ENCODE data around the gene RCAN2. TPM values are rescaled to one million over a fixed set of nuclear protein-coding genes. Genes with fewer than 3 reads are reported as not detected.

The RCAN2 gene
- total and polyA plus RNA-seq, 2 donors = 2.0 to 5.9 TPM

DNA sequence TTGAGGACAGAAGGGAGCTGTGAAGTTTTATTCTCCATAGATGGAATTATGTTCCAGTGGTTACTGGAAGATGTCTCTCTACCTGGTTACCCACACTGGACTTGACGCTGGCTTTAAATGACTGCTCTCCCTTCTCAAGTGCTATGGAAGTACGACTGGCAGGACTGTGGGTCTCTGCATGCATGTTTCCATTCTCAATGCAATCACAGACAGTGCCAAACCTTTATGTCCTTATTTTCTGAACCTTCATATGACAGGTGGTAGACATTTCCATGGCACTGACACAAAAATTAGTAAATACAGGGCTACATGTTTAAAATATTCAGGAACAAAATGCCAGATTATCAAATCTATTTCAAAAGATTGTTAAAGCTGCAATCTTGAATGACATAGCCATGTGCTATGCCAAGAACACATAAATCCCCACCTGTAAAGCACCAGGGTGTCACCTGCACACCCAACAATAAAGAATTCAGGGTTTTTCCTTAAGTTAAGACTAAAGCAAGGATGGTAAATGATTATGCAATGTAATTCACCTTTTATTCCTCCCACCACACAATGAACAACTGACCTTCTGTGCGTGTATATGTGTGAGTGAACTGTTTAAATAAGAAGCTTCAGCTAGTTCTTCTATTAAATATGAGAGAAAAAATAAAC lies 167.2 kb downstream of the RCAN2 start:
- 97% methylated on average over 3 of the region's 3 CpGs for WGBS
- no peak overlapping the region for H3K27ac ChIP-seq (ENCODE audit: low read depth in 1 of 2, low read length in 1 of 2)

DNA sequence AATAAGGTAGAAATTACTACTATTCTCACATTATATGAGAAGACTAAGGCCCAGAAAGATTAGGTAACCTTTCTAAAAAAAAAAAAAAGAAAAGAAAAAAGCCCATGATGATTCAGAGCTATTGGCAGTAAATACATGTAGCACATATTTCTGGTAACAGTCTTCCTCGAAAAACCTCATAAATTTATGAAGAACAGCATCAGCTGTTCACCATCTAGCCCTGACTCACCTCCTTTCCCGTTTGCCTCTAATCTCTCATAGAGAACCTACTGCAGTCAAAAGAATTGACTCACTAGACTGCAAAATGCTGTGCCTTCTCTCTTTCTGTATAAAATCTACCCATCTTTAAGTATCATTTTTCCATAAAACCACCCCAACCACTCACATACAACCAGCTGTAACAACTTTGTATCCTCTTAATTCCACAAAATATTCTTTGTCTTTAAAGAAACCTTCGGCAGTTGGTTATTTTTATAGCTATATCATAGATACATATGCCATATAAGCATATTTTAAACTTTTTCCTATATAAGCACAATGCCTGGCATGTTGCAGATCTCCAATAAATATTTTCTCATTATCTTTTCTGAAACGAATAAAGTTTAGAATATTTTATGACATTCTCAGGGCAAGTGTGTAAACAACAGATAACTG lies 167.8 kb downstream of the RCAN2 start:
- no peaks in the 10 kb centered on the region for H3K9me3 ChIP-seq (ENCODE audit: control insufficient read depth in 2 of 2, insufficient read depth in 1 of 2, low read length in 1 of 2)
- WGBS = 62% methylated on average over 4 of the region's 4 CpGs
- no peak overlapping the region for H3K27ac ChIP-seq (ENCODE audit: low read depth in 1 of 2, low read length in 1 of 2)
- DNase-seq (ENCODE audit: low read depth in 6 of 9, low spot score in 9 of 9) = no peak
- no peaks in the 10 kb centered on the region for H3K36me3 ChIP-seq (ENCODE audit: control insufficient read depth in 2 of 2, insufficient read depth in 2 of 2, low read length in 1 of 2)
- no peaks in the 10 kb centered on the region for H3K27me3 ChIP-seq (ENCODE audit: control insufficient read depth in 2 of 2, insufficient read depth in 1 of 2, low read length in 1 of 2)
- H3K4me1 ChIP-seq (ENCODE audit: control insufficient read depth in 2 of 2, insufficient read depth in 2 of 2, low read length in 2 of 2) = no peaks in the 10 kb centered on the region
- H3K4me3 ChIP-seq (ENCODE audit: low read length in 2 of 2) = no peak overlapping the region

More for the DNA sequence above, 167.2 kb downstream of the RCAN2 start:
- no peaks in the 10 kb centered on the region for H3K27me3 ChIP-seq (ENCODE audit: control insufficient read depth in 2 of 2, insufficient read depth in 1 of 2, low read length in 1 of 2)
- no peaks in the 10 kb centered on the region for H3K4me1 ChIP-seq (ENCODE audit: control insufficient read depth in 2 of 2, insufficient read depth in 2 of 2, low read length in 2 of 2)
- no peak overlapping the region for H3K4me3 ChIP-seq (ENCODE audit: low read length in 2 of 2)
- H3K36me3 ChIP-seq (ENCODE audit: control insufficient read depth in 2 of 2, insufficient read depth in 2 of 2, low read length in 1 of 2) = no peaks in the 10 kb centered on the region
- H3K9me3 ChIP-seq (ENCODE audit: control insufficient read depth in 2 of 2, insufficient read depth in 1 of 2, low read length in 1 of 2) = no peaks in the 10 kb centered on the region
- no peak for DNase-seq (ENCODE audit: low read depth in 6 of 9, low spot score in 9 of 9)

- no peak for DNase-seq (ENCODE audit: low read depth in 6 of 9, low spot score in 9 of 9)
- no peaks in the 10 kb centered on the region for H3K9me3 ChIP-seq (ENCODE audit: control insufficient read depth in 2 of 2, insufficient read depth in 1 of 2, low read length in 1 of 2)
- no peak overlapping the region for H3K4me3 ChIP-seq (ENCODE audit: low read length in 2 of 2)
- H3K27me3 ChIP-seq (ENCODE audit: control insufficient read depth in 2 of 2, insufficient read depth in 1 of 2, low read length in 1 of 2) = no peaks in the 10 kb centered on the region
- no peak overlapping the region for H3K27ac ChIP-seq (ENCODE audit: low read depth in 1 of 2, low read length in 1 of 2)
- H3K36me3 ChIP-seq (ENCODE audit: control insufficient read depth in 2 of 2, insufficient read depth in 2 of 2, low read length in 1 of 2) = no peaks in the 10 kb centered on the region
- 93% methylated on average over 2 of the region's 2 CpGs for WGBS
- no peaks in the 10 kb centered on the region for H3K4me1 ChIP-seq (ENCODE audit: control insufficient read depth in 2 of 2, insufficient read depth in 2 of 2, low read length in 2 of 2)
Measured at GRCh38 chr6:46320505-46320904, 170.7 kb downstream of the RCAN2 start.

DNA sequence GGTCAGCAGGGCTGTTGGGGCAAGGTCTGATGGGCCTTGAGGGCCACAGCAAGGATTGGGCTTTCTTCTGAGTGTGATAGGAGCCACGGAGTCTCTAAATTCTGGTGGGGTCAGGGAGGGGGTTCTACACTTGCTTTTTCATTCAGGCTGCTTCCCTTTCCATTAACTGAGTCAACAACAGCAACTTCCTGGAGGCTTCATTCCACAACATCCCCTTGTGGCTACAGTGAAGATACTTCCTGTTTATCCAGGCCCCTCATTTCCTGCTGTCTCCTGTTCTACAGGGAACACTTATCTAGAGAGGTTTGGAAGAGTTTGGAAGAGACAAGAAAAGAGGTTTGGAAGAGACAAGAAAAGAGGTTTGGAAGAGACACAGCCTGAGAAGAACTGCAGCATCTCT lies 175.7 kb downstream of the RCAN2 start:
- WGBS = 52% methylated on average over 1 of the region's 1 CpG
- H3K9me3 ChIP-seq (ENCODE audit: control insufficient read depth in 2 of 2, insufficient read depth in 1 of 2, low read length in 1 of 2) = no peaks in the 10 kb centered on the region
- no peaks in the 10 kb centered on the region for H3K36me3 ChIP-seq (ENCODE audit: control insufficient read depth in 2 of 2, insufficient read depth in 2 of 2, low read length in 1 of 2)
- no peak overlapping the region for H3K27ac ChIP-seq (ENCODE audit: low read depth in 1 of 2, low read length in 1 of 2)
- no peaks in the 10 kb centered on the region for H3K27me3 ChIP-seq (ENCODE audit: control insufficient read depth in 2 of 2, insufficient read depth in 1 of 2, low read length in 1 of 2)
- DNase-seq (ENCODE audit: low read depth in 6 of 9, low spot score in 9 of 9) = no peak
- H3K4me1 ChIP-seq (ENCODE audit: control insufficient read depth in 2 of 2, insufficient read depth in 2 of 2, low read length in 2 of 2) = no peaks in the 10 kb centered on the region
- H3K4me3 ChIP-seq (ENCODE audit: low read length in 2 of 2) = no peak overlapping the region

DNA sequence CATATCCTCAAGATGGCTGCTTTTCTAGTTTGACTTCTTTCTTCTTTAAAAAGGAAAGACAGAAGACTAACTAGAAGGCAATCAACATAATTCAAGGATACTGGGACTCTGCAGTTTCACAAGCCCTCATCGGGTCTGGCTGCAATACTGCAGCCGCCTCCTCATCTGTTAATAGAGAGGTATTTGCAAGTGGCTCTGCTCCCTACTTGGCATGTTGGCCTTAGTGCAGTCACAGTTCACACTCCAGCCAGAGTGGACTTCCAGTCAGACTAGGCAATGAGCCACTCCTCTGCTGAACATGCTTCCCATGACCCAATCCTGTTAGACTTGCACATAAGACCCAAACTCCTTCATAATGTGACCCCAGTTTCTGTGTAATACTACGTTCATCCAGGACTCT lies 178.6 kb downstream of the RCAN2 start:
- Histone ChIP-seq H3K9me3 (ENCODE audit: control insufficient read depth in 2 of 2, insufficient read depth in 1 of 2, low read length in 1 of 2) (no peaks in the 10 kb centered on the region), H3K27me3 (ENCODE audit: control insufficient read depth in 2 of 2, insufficient read depth in 1 of 2, low read length in 1 of 2) (no peaks in the 10 kb centered on the region), H3K27ac (ENCODE audit: low read depth in 1 of 2, low read length in 1 of 2) (no peak overlapping the region), H3K4me3 (ENCODE audit: low read length in 2 of 2) (no peak overlapping the region), H3K36me3 (ENCODE audit: control insufficient read depth in 2 of 2, insufficient read depth in 2 of 2, low read length in 1 of 2) (no peaks in the 10 kb centered on the region), H3K4me1 (ENCODE audit: control insufficient read depth in 2 of 2, insufficient read depth in 2 of 2, low read length in 2 of 2) (no peaks in the 10 kb centered on the region)
- DNase-seq (ENCODE audit: low read depth in 6 of 9, low spot score in 9 of 9) = no peak
- 96% methylated on average over 3 of the region's 3 CpGs for WGBS

DNA sequence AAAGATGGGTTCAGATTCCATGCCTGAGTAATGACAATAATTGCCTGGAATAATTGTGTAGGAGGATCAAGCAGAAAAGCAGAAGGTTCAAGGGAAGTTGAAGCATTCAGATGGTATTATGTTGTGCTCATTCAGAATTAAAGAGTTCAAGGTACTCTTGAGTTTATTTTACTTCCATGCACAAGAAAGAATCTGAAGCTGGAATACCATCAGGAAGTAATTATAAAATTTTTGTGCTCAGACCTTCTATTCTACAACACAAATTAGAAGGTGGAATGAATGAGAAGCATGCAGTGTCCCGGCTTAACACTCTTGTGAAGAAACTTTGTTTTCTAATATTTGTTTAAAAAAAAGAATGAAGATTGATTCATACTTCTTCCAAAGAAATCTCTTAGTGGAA lies 181.1 kb downstream of the RCAN2 start:
- H3K27ac ChIP-seq (ENCODE audit: low read depth in 1 of 2, low read length in 1 of 2) = no peak overlapping the region
- H3K36me3 ChIP-seq (ENCODE audit: control insufficient read depth in 2 of 2, insufficient read depth in 2 of 2, low read length in 1 of 2) = no peaks in the 10 kb centered on the region
- no peaks in the 10 kb centered on the region for H3K4me1 ChIP-seq (ENCODE audit: control insufficient read depth in 2 of 2, insufficient read depth in 2 of 2, low read length in 2 of 2)
- H3K27me3 ChIP-seq (ENCODE audit: control insufficient read depth in 2 of 2, insufficient read depth in 1 of 2, low read length in 1 of 2) = no peaks in the 10 kb centered on the region
- WGBS = 95% methylated on average over 1 of the region's 1 CpG
- H3K4me3 ChIP-seq (ENCODE audit: low read length in 2 of 2) = no peak overlapping the region
- no peak for DNase-seq (ENCODE audit: low read depth in 6 of 9, low spot score in 9 of 9)
- H3K9me3 ChIP-seq (ENCODE audit: control insufficient read depth in 2 of 2, insufficient read depth in 1 of 2, low read length in 1 of 2) = no peaks in the 10 kb centered on the region

- Histone ChIP-seq H3K4me3 (ENCODE audit: low read length in 2 of 2) (no peak overlapping the region), H3K27ac (ENCODE audit: low read depth in 1 of 2, low read length in 1 of 2) (no peak overlapping the region), H3K4me1 (ENCODE audit: control insufficient read depth in 2 of 2, insufficient read depth in 2 of 2, low read length in 2 of 2) (no peaks in the 10 kb centered on the region), H3K36me3 (ENCODE audit: control insufficient read depth in 2 of 2, insufficient read depth in 2 of 2, low read length in 1 of 2) (no peaks in the 10 kb centered on the region), H3K27me3 (ENCODE audit: control insufficient read depth in 2 of 2, insufficient read depth in 1 of 2, low read length in 1 of 2) (no peaks in the 10 kb centered on the region), H3K9me3 (ENCODE audit: control insufficient read depth in 2 of 2, insufficient read depth in 1 of 2, low read length in 1 of 2) (no peaks in the 10 kb centered on the region)
- no peak for DNase-seq (ENCODE audit: low read depth in 6 of 9, low spot score in 9 of 9)
- 80% methylated on average over 2 of the region's 2 CpGs for WGBS
Measured at GRCh38 chr6:46306431-46306830, 184.8 kb downstream of the RCAN2 start.

GRCh38 chr6:46305833-46306232 lies 185.4 kb downstream of the RCAN2 start:
- DNase-seq (ENCODE audit: low read depth in 6 of 9, low spot score in 9 of 9) = no peak
- Histone ChIP-seq H3K27me3 (ENCODE audit: control insufficient read depth in 2 of 2, insufficient read depth in 1 of 2, low read length in 1 of 2) (no peaks in the 10 kb centered on the region), H3K4me3 (ENCODE audit: low read length in 2 of 2) (no peak overlapping the region), H3K9me3 (ENCODE audit: control insufficient read depth in 2 of 2, insufficient read depth in 1 of 2, low read length in 1 of 2) (no peaks in the 10 kb centered on the region), H3K4me1 (ENCODE audit: control insufficient read depth in 2 of 2, insufficient read depth in 2 of 2, low read length in 2 of 2) (no peaks in the 10 kb centered on the region), H3K27ac (ENCODE audit: low read depth in 1 of 2, low read length in 1 of 2) (no peak overlapping the region), H3K36me3 (ENCODE audit: control insufficient read depth in 2 of 2, insufficient read depth in 2 of 2, low read length in 1 of 2) (no peaks in the 10 kb centered on the region)
- WGBS = 96% methylated on average over 3 of the region's 3 CpGs

GRCh38 chr6:46305236-46305635 lies 186.0 kb downstream of the RCAN2 start:
- no peaks in the 10 kb centered on the region for H3K9me3 ChIP-seq (ENCODE audit: control insufficient read depth in 2 of 2, insufficient read depth in 1 of 2, low read length in 1 of 2)
- no peaks in the 10 kb centered on the region for H3K4me1 ChIP-seq (ENCODE audit: control insufficient read depth in 2 of 2, insufficient read depth in 2 of 2, low read length in 2 of 2)
- WGBS = 89% methylated on average over 2 of the region's 2 CpGs
- H3K4me3 ChIP-seq (ENCODE audit: low read length in 2 of 2) = no peak overlapping the region
- H3K27me3 ChIP-seq (ENCODE audit: control insufficient read depth in 2 of 2, insufficient read depth in 1 of 2, low read length in 1 of 2) = no peaks in the 10 kb centered on the region
- H3K36me3 ChIP-seq (ENCODE audit: control insufficient read depth in 2 of 2, insufficient read depth in 2 of 2, low read length in 1 of 2) = no peaks in the 10 kb centered on the region
- DNase-seq (ENCODE audit: low read depth in 6 of 9, low spot score in 9 of 9) = no peak
- H3K27ac ChIP-seq (ENCODE audit: low read depth in 1 of 2, low read length in 1 of 2) = no peak overlapping the region
